HL-60 (cell line): ENCODE measurements around the gene PTGDS.

Experiments
- CTCF ChIP-seq: IDR thresholded peaks from one replicate; pipeline ENCODE4 v1.5.1; 2011; ENCODE audit warnings: low read length, control low read depth, inconsistent platforms; ENCODE audit not compliant: insufficient read depth
- GABPA ChIP-seq: IDR thresholded peaks from 2 replicates; pipeline ENCODE4 v1.6.1; 2012; ENCODE audit warnings: low read depth
- POLR2AphosphoS5 ChIP-seq: IDR thresholded peaks from 2 replicates; pipeline ENCODE4 v1.6.1; 2012; ENCODE audit warnings: low read depth
- REST ChIP-seq: IDR thresholded peaks from 2 replicates; pipeline ENCODE4 v1.6.1; 2012; ENCODE audit warnings: low read depth; ENCODE audit not compliant: insufficient replicate concordance

- no peak for TF ChIP-seq CTCF
- no peak for TF ChIP-seq POLR2AphosphoS5
- TF ChIP-seq REST: no peak
- no peak for TF ChIP-seq GABPA
Measured at GRCh38 chr9:136997830-136998234, 20.5 kb downstream of the PTGDS start.
